HEK293 (cell line): Measurements from ENCODE around the gene GLB1L2.

Experiments
- CTCF ChIP-seq: fragments of 450-650 bp; formaldehyde crosslinking; IDR thresholded peaks from 2 replicates; pipeline ENCODE4 v1.5.1; 2016; ENCODE audit warnings: missing biosample characterization, missing genetic modification characterization
- KLF7 ChIP-seq: fragments of 450-650 bp; formaldehyde crosslinking; IDR thresholded peaks from 2 replicates; pipeline ENCODE4 v1.5.1; 2016; ENCODE audit warnings: missing biosample characterization, missing genetic modification characterization, borderline replicate concordance
- PATZ1 ChIP-seq: fragments of 450-650 bp; formaldehyde crosslinking; IDR thresholded peaks from 2 replicates; pipeline ENCODE4 v1.5.1; 2016; ENCODE audit warnings: missing biosample characterization, missing genetic modification characterization
- ZNF121 ChIP-seq: fragments of 450-650 bp; formaldehyde crosslinking; IDR thresholded peaks from 2 replicates; pipeline ENCODE4 v1.5.1; 2016; ENCODE audit warnings: missing biosample characterization, missing genetic modification characterization
- ZNF214 ChIP-seq: fragments of 450-650 bp; formaldehyde crosslinking; IDR thresholded peaks from 2 replicates; pipeline ENCODE4 v1.5.1; 2017; ENCODE audit warnings: missing biosample characterization, mild to moderate bottlenecking, missing genetic modification characterization, borderline replicate concordance
- ZNF324 ChIP-seq: fragments of 450-650 bp; formaldehyde crosslinking; IDR thresholded peaks from 2 replicates; pipeline ENCODE4 v1.5.1; 2016; ENCODE audit warnings: missing biosample characterization, missing genetic modification characterization
- ZNF530 ChIP-seq: fragments of 450-650 bp; formaldehyde crosslinking; IDR thresholded peaks from 2 replicates; pipeline ENCODE4 v1.5.1; 2016; ENCODE audit warnings: low read depth, missing biosample characterization, missing genetic modification characterization
- ZNF600 ChIP-seq: fragments of 450-650 bp; formaldehyde crosslinking; IDR thresholded peaks from 2 replicates; pipeline ENCODE4 v1.5.1; 2016; ENCODE audit warnings: missing biosample characterization, missing genetic modification characterization
- ZNF777 ChIP-seq: fragments of 450-650 bp; formaldehyde crosslinking; IDR thresholded peaks from 2 replicates; pipeline ENCODE4 v1.5.1; 2017; ENCODE audit warnings: missing biosample characterization, missing genetic modification characterization, borderline replicate concordance

- TF ChIP-seq ZNF600 (tag by site-specific recombination), result no peak
- no peak for TF ChIP-seq PATZ1 (tag by site-specific recombination)
- no peak for TF ChIP-seq ZNF777
- TF ChIP-seq ZNF121 (tag by site-specific recombination), result no peak
- no peak for TF ChIP-seq ZNF324 (tag by site-specific recombination)
- TF ChIP-seq CTCF (tag by site-specific recombination), result no peak
- no peak for TF ChIP-seq ZNF530
- no peak for TF ChIP-seq ZNF214 (tag by site-specific recombination)
- no peak for TF ChIP-seq KLF7
These were observed 39.1 kb upstream of the GLB1L2 start for GRCh38 chr11:134292661-134293060.
